Body of pancreas (tissue), 4 donors: ENCODE data around the gene SEC31A. TPM values are rescaled to one million over a fixed set of nuclear protein-coding genes. Genes with fewer than 3 reads are reported as not detected.
A peak's percentile ranks its signal among the peaks of the same experiment; 100 is the strongest.

Source experiments
- ATAC-seq: fragments of 150-250 bp; one replicate; pipeline ENCODE4 v1.9.1; 2016
- DNase-seq, 4 donors: peaks; one replicate each; pipeline ENCODE4 v3.0.0-alpha.2; 2019
- H3K27ac ChIP-seq, 4 donors: fragments of 200-600 bp; sonication (generic); 1 replicate in 3 of 4; 2 replicates in 1 of 4; pipeline versions ENCODE4 v1.5.1 to v1.6.1; 2016 to 2019; ENCODE audit warnings: mild to moderate bottlenecking in 1 of 4, mixed read lengths in 1 of 4, moderate library complexity in 1 of 4
- H3K27me3 ChIP-seq, 2 donors: fragments of 200-600 bp; sonication (generic); one replicate each; pipeline ENCODE4 v1.6.0; 2016; ENCODE audit warnings: mild to moderate bottlenecking in 1 of 2
- H3K36me3 ChIP-seq, 2 donors: fragments of 200-600 bp; sonication (generic); replicated peaks in 1 of 2; 2 replicates each; pipeline ENCODE4 v1.5.1; 2016; ENCODE audit warnings: low read depth in 2 of 2; ENCODE audit not compliant: insufficient read depth in 1 of 2
- H3K4me1 ChIP-seq: fragments of 200-600 bp; sonication (generic); one replicate; pipeline ENCODE4 v1.6.0; 2016
- H3K4me3 ChIP-seq, 2 donors: fragments of 200-600 bp; sonication (generic); 1 replicate in 1 of 2; 2 replicates in 1 of 2; pipeline ENCODE4 v1.5.1; 2016 to 2019
- H3K9me3 ChIP-seq, 3 donors: fragments of 200-600 bp; sonication (generic); 1 replicate in 2 of 3; 2 replicates in 1 of 3; pipeline ENCODE4 v1.5.1; 2016
- POLR2A ChIP-seq, 3 donors: fragments of 450-650 bp; IDR thresholded peaks; one replicate each; pipeline ENCODE4 v1.6.1; 2016; ENCODE audit warnings: antibody characterized with exemption in 3 of 3, mild to moderate bottlenecking in 2 of 3
- WGBS, 2 donors: methylation state at CpG; one replicate each; pipeline ENCODE4 v1.1.5; 2017; 5-methylcytosine and 5-hydroxymethylcytosine counted together
- intact Hi-C: fragments of 100-400 bp; cut with DNase I; formaldehyde crosslinking; loops from one replicate; pipeline ENCODE4 v1.15.1; 2023
- total RNA-seq, 2 donors: library from RNA; depleted of rRNA; stranded (reverse); fragments of >200 nt; gene quantifications; one replicate each; pipeline ENCODE4 v1.1.0, GENCODE V29; 2016
- TF ChIP-seq, protein P1 (sequence below), 7 experiments: fragments of 450-650 bp in 4 of 7; fragments of 200-600 bp in 3 of 7; sonication (generic) in 3 of 7; IDR thresholded peaks; one replicate each; pipeline ENCODE4 v1.5.1; 2016 to 2019; ENCODE audit warnings: antibody characterized with exemption in 7 of 7

Gene SEC31A
- total RNA-seq, 2 donors from 2014 or later: 215 to 245 TPM

DNA sequence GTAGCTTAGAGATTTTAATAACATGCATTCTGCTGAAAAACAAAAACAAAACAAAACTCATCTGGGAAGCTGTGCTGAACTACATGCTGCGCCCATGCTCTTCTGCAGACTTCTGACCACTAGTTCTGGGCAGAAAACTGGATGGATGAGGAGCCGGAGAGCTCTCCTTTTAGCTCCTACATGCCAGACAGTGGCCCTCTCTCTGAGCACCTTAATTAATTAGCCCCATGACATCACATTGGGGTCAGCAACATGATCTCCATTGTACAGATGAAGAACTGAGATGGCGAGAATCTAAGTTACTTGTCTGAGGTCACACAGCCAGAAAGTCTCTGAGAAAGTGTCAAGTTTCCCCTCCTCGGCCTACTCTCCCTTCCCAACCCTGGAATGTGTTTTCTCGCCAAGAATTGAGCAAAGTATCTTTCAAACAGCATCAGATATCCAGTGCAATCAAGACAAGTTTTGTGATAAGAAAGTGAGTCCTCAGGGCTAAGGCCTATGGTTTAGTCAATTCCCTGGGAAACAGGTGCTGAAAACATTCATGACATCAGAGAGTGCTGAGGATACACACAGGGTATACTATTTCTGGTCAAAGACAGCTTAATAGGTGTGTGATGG, 113.9 kb downstream of the SEC31A start:
- WGBS, 2 donors: 71 to 76% methylated on average over 5 of the region's 5 CpGs
- Histone ChIP-seq H3K27ac (peak overlapping the region in 1 of 4 donors; percentile 79), H3K4me1 (peaks cover 34% of the 10 kb centered on the region), H3K27me3 (no peaks in the 10 kb centered on the region), H3K4me3 (no peak overlapping the region), H3K9me3 (no peaks in the 10 kb centered on the region), H3K36me3 (no peaks in the 10 kb centered on the region)
- intact Hi-C loops: no loop called here
- DNase-seq (no peak), ATAC-seq (no peak)
- no peak for TF ChIP-seq POLR2A (IDR thresholded peaks at IDR 0.05)
- TF ChIP-seq, protein P1, sequence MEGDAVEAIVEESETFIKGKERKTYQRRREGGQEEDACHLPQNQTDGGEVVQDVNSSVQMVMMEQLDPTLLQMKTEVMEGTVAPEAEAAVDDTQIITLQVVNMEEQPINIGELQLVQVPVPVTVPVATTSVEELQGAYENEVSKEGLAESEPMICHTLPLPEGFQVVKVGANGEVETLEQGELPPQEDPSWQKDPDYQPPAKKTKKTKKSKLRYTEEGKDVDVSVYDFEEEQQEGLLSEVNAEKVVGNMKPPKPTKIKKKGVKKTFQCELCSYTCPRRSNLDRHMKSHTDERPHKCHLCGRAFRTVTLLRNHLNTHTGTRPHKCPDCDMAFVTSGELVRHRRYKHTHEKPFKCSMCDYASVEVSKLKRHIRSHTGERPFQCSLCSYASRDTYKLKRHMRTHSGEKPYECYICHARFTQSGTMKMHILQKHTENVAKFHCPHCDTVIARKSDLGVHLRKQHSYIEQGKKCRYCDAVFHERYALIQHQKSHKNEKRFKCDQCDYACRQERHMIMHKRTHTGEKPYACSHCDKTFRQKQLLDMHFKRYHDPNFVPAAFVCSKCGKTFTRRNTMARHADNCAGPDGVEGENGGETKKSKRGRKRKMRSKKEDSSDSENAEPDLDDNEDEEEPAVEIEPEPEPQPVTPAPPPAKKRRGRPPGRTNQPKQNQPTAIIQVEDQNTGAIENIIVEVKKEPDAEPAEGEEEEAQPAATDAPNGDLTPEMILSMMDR (IDR thresholded peaks at IDR 0.05): no peak

DNA sequence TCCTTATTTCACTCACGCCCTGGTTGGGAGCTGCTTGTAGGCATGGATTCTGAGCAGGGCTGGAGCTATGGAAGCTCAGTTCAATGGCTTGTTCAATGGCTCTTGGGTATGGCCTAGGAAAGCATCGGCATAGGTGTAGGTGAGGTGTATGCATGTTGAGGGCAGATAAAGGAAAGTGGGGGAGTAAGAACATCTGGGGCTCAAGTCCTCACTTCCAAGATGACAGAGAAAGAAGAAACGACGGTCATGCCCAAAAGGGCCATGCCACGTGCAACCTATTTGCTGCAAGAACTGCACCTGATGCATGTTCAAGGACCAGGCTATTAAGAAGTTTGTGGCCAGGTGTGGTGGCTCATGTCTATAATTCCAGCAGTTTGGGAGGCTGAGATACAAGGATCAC, 115.7 kb downstream of the SEC31A start:
- ATAC-seq (no peak), DNase-seq (no peak)
- Histone ChIP-seq H3K9me3 (no peaks in the 10 kb centered on the region), H3K27me3 (no peaks in the 10 kb centered on the region), H3K4me1 (peaks cover 20% of the 10 kb centered on the region), H3K27ac (peak overlapping the region in 1 of 4 donors; percentile 24), H3K4me3 (no peak overlapping the region), H3K36me3 (no peaks in the 10 kb centered on the region)
- intact Hi-C loops: no loop called here
- 77 to 89% methylated on average over 5 of the region's 5 CpGs for WGBS, 2 donors
- TF ChIP-seq, protein P1 (IDR thresholded peaks at IDR 0.05): no peak
- TF ChIP-seq POLR2A (IDR thresholded peaks at IDR 0.05): no peak

DNA sequence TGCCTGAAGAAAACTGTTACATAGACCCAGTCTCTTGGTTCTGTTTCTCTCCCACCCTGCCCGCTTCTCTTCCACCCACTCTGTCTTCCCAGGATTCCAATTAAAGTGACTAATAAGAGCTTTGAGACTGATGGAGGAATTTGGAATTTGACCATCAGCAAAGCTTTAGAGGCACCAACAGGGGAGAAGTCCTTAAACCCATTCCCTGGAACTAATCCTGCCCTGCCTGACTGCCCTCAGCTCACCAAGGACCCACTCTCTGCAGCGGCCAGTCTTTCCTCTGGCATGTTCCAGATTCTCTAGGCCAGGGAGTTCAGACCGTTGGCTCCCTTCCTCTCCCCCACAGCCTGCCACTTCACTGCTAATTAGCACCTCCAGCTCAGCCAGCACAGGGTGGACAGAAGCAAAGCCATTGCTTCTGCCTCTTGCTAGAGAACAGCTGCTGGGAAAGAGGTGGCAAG, 116.2 kb downstream of the SEC31A start:
- Histone ChIP-seq H3K27me3 (no peaks in the 10 kb centered on the region), H3K4me1 (peaks cover 16% of the 10 kb centered on the region), H3K27ac (peak overlapping the region in 2 of 4 donors; percentile 3 to 24), H3K36me3 (no peaks in the 10 kb centered on the region), H3K4me3 (no peak overlapping the region), H3K9me3 (no peaks in the 10 kb centered on the region)
- TF ChIP-seq, protein P1 (IDR thresholded peaks at IDR 0.05): no peak
- TF ChIP-seq POLR2A (IDR thresholded peaks at IDR 0.05): no peak
- DNase-seq: no peak
- no peak for ATAC-seq
- 47 to 67% methylated on average over 3 of the region's 3 CpGs for WGBS, 2 donors
- intact Hi-C loops: no loop called here

DNA sequence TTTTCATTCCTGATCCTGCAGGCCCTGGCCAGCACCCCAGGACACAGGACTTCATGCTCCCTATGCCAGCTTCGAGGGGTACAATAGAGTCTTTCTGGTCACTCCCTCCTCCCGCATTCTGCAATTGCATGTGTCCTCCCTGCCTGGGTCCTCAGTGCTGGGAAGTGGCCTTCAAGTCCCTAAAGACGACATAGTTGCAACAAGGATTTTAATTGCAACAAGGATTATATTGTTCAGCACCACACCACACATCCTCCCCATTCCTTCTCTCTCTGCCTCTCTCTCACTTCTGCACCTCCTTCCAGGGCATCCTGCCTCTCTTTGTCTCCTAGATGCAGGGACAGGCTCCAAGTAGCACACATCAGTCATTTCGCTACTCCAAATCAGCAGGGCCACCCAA, 117.9 kb downstream of the SEC31A start:
- Histone ChIP-seq H3K9me3 (no peaks in the 10 kb centered on the region), H3K36me3 (no peaks in the 10 kb centered on the region), H3K4me3 (no peak overlapping the region), H3K27me3 (no peaks in the 10 kb centered on the region), H3K27ac (no peak overlapping the region), H3K4me1 (peaks cover 6% of the 10 kb centered on the region)
- intact Hi-C loops: no loop called here
- 74 to 75% methylated on average over 4 of the region's 4 CpGs for WGBS, 2 donors
- DNase-seq (no peak), ATAC-seq (no peak)
- TF ChIP-seq POLR2A (IDR thresholded peaks at IDR 0.05): no peak

DNA sequence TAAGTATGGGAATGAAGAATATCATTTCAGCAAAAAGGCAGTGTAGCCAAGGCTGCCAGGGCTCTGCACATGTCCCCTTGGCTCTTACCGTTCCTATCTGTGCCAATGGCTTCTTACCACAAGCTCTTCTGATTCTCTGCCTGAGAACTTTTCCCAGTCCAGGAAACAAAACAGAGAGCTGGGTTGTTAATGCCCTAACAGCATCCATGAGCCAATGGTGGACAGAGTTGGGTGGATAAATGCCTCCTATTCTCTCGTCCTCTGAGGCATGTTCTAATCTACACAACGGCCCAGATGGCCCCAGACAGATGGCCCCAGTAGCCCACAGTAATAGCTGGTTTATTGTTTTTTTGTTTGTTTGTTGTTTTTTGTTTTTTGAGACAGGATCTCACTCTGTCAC, 120.3 kb downstream of the SEC31A start:
- H3K36me3 ChIP-seq: no peaks in the 10 kb centered on the region
- DNase-seq: no peak
- no peaks in the 10 kb centered on the region for H3K27me3 ChIP-seq
- H3K9me3 ChIP-seq: no peaks in the 10 kb centered on the region
- WGBS, 2 donors: 92 to 97% methylated on average over 3 of the region's 3 CpGs
- TF ChIP-seq, protein P1 (IDR thresholded peaks at IDR 0.05): no peak
- TF ChIP-seq POLR2A (IDR thresholded peaks at IDR 0.05): no peak
- no peak overlapping the region for H3K27ac ChIP-seq
- ATAC-seq: no peak
- peaks cover 6% of the 10 kb centered on the region for H3K4me1 ChIP-seq
- H3K4me3 ChIP-seq: no peak overlapping the region
- intact Hi-C loops: no loop called here

Other genes with a start within 250 kb of the SEC31A start
- 10 to 100 TPM; 51.4 TPM for gene SCD5, start 92.4 kb downstream of the SEC31A start, total RNA-seq
- gene THAP9, start 9.6 kb upstream of the SEC31A start, total RNA-seq: 1 to 10 TPM in 1 of 2 donors, under 1 TPM in 1; 0.33 to 3.9 TPM
- gene LIN54, start 119.7 kb upstream of the SEC31A start, total RNA-seq: 1 to 10 TPM; 2.0 to 2.9 TPM
- gene COPS4, start 144.0 kb upstream of the SEC31A start, total RNA-seq: 10 to 100 TPM in 1 of 2 donors, 1 to 10 TPM in 1; 1.6 to 12.7 TPM
- 1 to 10 TPM in 1 of 2 donors, not detected in 1; 2.6 TPM for gene PLAC8, start 223.6 kb upstream of the SEC31A start, total RNA-seq